NB4 (cell line): Measurements from ENCODE around the gene IL36RN.

Experiments used
- DNase-seq: peaks from one replicate; pipeline ENCODE4 v3.0.0; 2010; ENCODE audit warnings: low read depth
- H3K4me3 ChIP-seq: one replicate; pipeline ENCODE4 v1.5.1; 2011; ENCODE audit warnings: mild to moderate bottlenecking, low read depth, low read length, moderate library complexity
- CTCF ChIP-seq: IDR thresholded peaks from one replicate; pipeline ENCODE4 v1.5.1; 2012; ENCODE audit warnings: low read depth, low read length
- MAX ChIP-seq: IDR thresholded peaks from 2 replicates; pipeline ENCODE4 v1.6.1; 2011; ENCODE audit warnings: low read depth, low read length
- MYC ChIP-seq: IDR thresholded peaks from 2 replicates; pipeline ENCODE4 v1.6.1; 2011; ENCODE audit warnings: low read depth, low read length
- POLR2A ChIP-seq: IDR thresholded peaks from 2 replicates; pipeline ENCODE4 v1.6.1; 2011; ENCODE audit warnings: mild to moderate bottlenecking; ENCODE audit not compliant: insufficient read length; ENCODE audit errors: extremely low read depth

Gene IL36RN

GRCh38 chr2:113050921-113051895, 7.8 kb upstream of the IL36RN start:
- no peak for TF ChIP-seq MYC
- no peak for TF ChIP-seq CTCF
- TF ChIP-seq MAX: no peak
- TF ChIP-seq POLR2A: no peak

GRCh38 chr2:113052396-113052917, 6.5 kb upstream of the IL36RN start, which contains the start of gene IL36B:
TSS of gene IL36B (minus strand) at chr2:113052867.
- TF ChIP-seq CTCF (no peak), MYC (no peak), MAX (no peak), POLR2A (no peak)
- no peak within 1 kb of the TSS for H3K4me3 ChIP-seq
- no peak for DNase-seq

More at GRCh38 chr2:113050921-113051895, 7.8 kb upstream of the IL36RN start:
- no peak for DNase-seq
- no peak overlapping the region for H3K4me3 ChIP-seq

GRCh38 chr2:113053666-113054065, 5.3 kb upstream of the IL36RN start:
- TF ChIP-seq MYC (no peak), POLR2A (no peak), CTCF (no peak), MAX (no peak)
- H3K4me3 ChIP-seq: no peak overlapping the region
- DNase-seq: no peak

- TF ChIP-seq CTCF: no peak
- TF ChIP-seq MYC: no peak
- no peak for TF ChIP-seq POLR2A
- TF ChIP-seq MAX: no peak
- DNase-seq: no peak
- no peak overlapping the region for H3K4me3 ChIP-seq
Measured at GRCh38 chr2:113054066-113054465, 4.9 kb upstream of the IL36RN start.

GRCh38 chr2:113056521-113056920, 2.5 kb upstream of the IL36RN start:
- no peak for DNase-seq
- TF ChIP-seq CTCF (no peak), POLR2A (no peak), MAX (no peak), MYC (no peak)
- no peak overlapping the region for H3K4me3 ChIP-seq
